ENCODE results near the gene NOL4L. TPM values are rescaled to one million over a fixed set of nuclear protein-coding genes. Genes with fewer than 3 reads are reported as not detected.

The NOL4L gene
- total RNA-seq, 6 experiments from 2014 or later, result 12.0 to 16.3 (median 13.2) TPM

DNA sequence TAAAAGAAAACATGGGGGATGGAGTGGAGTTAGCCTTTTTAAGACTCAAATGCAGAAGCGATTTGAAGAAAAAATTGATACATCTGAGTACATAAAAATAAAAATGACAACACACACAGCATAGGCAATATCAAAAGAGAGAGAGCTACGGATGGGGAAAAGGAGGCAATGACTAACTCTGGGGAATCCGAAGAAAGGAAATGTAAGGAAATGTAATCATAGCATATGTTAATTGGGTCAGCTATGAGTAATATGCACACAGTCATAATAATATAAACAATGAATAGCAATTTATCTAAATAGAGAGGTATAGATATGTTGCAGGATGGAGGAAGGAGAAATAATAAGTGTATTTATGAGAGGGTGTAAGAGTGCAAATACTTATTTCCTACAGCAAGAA lies 83.4 kb downstream of the NOL4L start:
- TF ChIP-seq, protein P1, sequence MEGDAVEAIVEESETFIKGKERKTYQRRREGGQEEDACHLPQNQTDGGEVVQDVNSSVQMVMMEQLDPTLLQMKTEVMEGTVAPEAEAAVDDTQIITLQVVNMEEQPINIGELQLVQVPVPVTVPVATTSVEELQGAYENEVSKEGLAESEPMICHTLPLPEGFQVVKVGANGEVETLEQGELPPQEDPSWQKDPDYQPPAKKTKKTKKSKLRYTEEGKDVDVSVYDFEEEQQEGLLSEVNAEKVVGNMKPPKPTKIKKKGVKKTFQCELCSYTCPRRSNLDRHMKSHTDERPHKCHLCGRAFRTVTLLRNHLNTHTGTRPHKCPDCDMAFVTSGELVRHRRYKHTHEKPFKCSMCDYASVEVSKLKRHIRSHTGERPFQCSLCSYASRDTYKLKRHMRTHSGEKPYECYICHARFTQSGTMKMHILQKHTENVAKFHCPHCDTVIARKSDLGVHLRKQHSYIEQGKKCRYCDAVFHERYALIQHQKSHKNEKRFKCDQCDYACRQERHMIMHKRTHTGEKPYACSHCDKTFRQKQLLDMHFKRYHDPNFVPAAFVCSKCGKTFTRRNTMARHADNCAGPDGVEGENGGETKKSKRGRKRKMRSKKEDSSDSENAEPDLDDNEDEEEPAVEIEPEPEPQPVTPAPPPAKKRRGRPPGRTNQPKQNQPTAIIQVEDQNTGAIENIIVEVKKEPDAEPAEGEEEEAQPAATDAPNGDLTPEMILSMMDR (IDR thresholded peaks at IDR 0.05), result no peak
- Mint-ChIP-seq H3K4me3 (0 out of 2 replicates have a peak overlapping the region, but pooled peaks have one; percentile 3), H3K4me1 (ENCODE audit: low read depth) (peaks cover 18% of the 10 kb centered on the region), H3K9me3 (no peaks in the 10 kb centered on the region), H3K27me3 (ENCODE audit: insufficient read depth) (peaks cover 4% of the 10 kb centered on the region; the same call in 1 of the 2 replicates), H3K27ac (peak overlapping the region; percentile 25), H3K36me3 (ENCODE audit: low read depth) (no peaks in the 10 kb centered on the region)
- peak; percentile 38 for DNase-seq

DNA sequence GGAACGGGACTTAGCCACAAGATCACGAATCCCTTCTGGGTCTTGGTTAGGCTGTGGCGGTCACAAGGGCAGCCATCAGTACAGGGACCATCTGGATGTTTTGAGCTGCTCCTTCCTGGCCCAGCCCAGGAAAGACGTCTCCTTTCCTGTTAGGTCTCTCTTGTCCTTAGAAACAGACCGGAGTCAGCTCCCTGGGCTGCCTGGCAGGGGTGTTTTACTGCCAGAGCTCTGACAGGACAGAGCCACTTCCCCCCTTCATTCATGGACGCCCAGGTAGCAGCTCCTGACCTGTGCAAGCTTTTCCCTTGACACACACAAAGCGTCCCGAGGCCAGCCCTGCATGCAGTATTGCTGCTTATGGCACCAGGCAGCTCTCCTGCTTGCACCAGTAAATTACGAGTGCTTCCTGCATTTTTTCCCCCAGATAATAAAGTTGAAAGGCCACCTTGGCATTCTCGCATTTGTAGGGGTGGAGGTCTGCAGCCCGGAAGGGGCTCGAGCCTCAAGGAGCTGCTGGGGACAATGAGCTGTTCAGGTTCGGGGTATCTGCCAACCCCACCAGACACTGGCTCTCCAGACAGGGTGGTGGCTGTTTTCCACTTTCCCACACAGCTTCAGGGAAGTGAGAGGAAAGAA lies 87.4 kb downstream of the NOL4L start:
- Mint-ChIP-seq H3K9me3 (no peaks in the 10 kb centered on the region), H3K4me1 (ENCODE audit: low read depth) (peaks cover 25% of the 10 kb centered on the region), H3K27ac (no peak overlapping the region), H3K36me3 (ENCODE audit: low read depth) (no peaks in the 10 kb centered on the region), H3K27me3 (ENCODE audit: insufficient read depth) (no peaks in the 10 kb centered on the region), H3K4me3 (no peak overlapping the region)
- TF ChIP-seq, protein P1 (IDR thresholded peaks at IDR 0.05), result no peak
- no peak for DNase-seq

DNA sequence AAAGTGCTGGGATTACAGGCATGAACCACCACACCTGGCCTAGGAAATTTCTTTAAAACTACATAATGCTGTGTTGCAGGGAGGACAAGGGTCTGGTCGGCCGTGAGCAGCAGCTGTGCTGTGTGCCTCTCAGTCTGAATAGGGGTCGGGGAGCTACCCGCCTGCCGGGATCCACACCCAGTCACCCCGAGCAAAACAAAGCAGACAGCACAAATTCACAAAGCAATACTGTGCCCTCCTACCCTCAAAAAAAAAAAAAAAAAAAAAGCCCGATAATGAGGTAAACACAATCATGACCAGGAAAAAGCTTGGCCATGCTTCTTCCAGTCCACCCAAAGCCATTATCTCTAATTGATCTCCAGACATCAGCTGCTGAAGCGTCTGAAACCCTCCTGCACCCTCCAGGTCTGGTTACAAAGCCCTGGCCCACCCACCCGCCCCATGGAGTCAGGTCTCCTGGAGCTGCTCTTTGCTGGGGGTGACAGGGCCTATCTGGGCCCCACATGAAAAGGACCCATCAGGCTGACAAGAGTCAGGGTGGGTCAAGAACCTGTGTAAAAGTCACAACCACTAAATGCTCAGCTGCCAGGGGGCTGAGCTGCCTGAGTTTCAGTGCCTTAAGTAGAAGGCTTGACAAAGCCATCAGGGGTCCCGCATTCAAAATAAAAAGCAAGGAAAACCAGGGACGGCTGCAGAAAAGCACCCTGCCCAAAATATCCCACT lies 88.2 kb downstream of the NOL4L start:
- no peak for DNase-seq
- Mint-ChIP-seq H3K4me3 (no peak overlapping the region), H3K27me3 (ENCODE audit: insufficient read depth) (no peaks in the 10 kb centered on the region), H3K36me3 (ENCODE audit: low read depth) (no peaks in the 10 kb centered on the region), H3K27ac (no peak overlapping the region), H3K4me1 (ENCODE audit: low read depth) (peaks cover 30% of the 10 kb centered on the region), H3K9me3 (no peaks in the 10 kb centered on the region)
- TF ChIP-seq, protein P1 (IDR thresholded peaks at IDR 0.05), result no peak

DNA sequence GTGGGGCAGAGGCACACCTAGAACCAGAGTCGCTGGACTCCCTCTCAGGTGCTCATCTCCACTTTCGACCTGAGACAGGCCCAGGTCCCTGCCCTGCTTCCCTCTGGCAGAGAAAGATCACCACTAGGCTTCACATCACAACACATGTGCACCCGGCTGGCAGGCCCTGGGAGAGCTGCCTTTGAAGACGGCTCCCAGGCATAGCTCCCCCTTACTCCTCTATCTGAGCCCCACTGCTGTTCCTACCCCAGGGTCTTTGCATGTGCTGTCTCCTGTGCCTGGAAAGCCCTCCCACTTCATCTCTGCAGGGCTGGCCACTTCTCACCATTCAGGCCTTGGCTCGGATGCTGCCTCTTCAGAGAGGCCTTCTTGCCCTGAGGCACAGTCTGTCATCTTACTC lies 89.2 kb downstream of the NOL4L start:
- DNase-seq, result no peak
- peaks cover 21% of the 10 kb centered on the region for H3K4me1 Mint-ChIP-seq (ENCODE audit: low read depth)

DNA sequence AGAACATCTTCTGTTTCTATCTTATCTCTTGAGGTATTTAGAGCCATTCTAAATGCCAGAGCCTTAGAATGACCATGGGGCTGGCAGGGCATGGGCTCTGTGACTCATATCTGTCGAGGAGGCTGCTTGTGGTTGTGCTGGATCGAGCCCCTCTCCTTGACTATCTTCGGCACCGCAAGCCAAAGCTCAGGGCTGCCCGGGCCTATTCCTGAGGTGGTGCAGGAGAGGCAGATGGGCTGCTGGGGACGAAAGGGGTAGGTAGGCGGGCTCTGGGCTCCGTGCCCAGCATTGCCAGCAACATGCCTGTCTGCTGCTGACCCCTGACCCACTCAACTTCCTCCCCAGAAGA lies 89.9 kb downstream of the NOL4L start:
- no peak overlapping the region for H3K27ac Mint-ChIP-seq
- H3K4me1 Mint-ChIP-seq (ENCODE audit: low read depth), result peaks cover 15% of the 10 kb centered on the region; the same call in 1 of the 2 replicates
- DNase-seq, result no peak
- no peaks in the 10 kb centered on the region for H3K9me3 Mint-ChIP-seq
- H3K4me3 Mint-ChIP-seq, result no peak overlapping the region
- no peaks in the 10 kb centered on the region for H3K36me3 Mint-ChIP-seq (ENCODE audit: low read depth)
- no peaks in the 10 kb centered on the region for H3K27me3 Mint-ChIP-seq (ENCODE audit: insufficient read depth)
- TF ChIP-seq, protein P1 (IDR thresholded peaks at IDR 0.05), result no peak

More for the DNA sequence above, 89.2 kb downstream of the NOL4L start:
- no peak overlapping the region for H3K27ac Mint-ChIP-seq
- no peak overlapping the region for H3K4me3 Mint-ChIP-seq
- TF ChIP-seq, protein P1 (IDR thresholded peaks at IDR 0.05), result no peak
- H3K9me3 Mint-ChIP-seq, result no peaks in the 10 kb centered on the region
- H3K36me3 Mint-ChIP-seq (ENCODE audit: low read depth), result no peaks in the 10 kb centered on the region
- no peaks in the 10 kb centered on the region for H3K27me3 Mint-ChIP-seq (ENCODE audit: insufficient read depth)

Data from HFFc6 (cell line).